Left lung (tissue), 10 donors: ENCODE measurements around the gene NUP85. TPM values are rescaled to one million over a fixed set of nuclear protein-coding genes. Genes with fewer than 3 reads are reported as not detected.

Experiments
- ATAC-seq: fragments of 200-7000 bp; cut with Tn5 transposase; one replicate; pipeline ENCODE4 v1.9.1; 2020; ENCODE audit warnings: moderate library complexity
- DNase-seq, 4 donors: peaks; one replicate each; pipeline ENCODE4 v3.0.0-alpha.2; 2013 to 2020
- H3K27ac ChIP-seq, 2 donors: fragments of 200-600 bp; sonication (generic) in 1 of 2; one replicate each; pipeline versions ENCODE4 v1.5.0 to v1.8.0; 2020 to 2021
- H3K27me3 ChIP-seq, 2 donors: fragments of 200-600 bp; sonication (generic) in 1 of 2; one replicate each; pipeline versions ENCODE4 v1.5.0 to v1.8.0; 2020 to 2021
- H3K36me3 ChIP-seq, 2 donors: fragments of 200-600 bp; sonication (generic) in 1 of 2; one replicate each; pipeline versions ENCODE4 v1.5.0 to v1.8.0; 2020 to 2021
- H3K4me1 ChIP-seq, 2 donors: fragments of 200-600 bp; one replicate each; pipeline ENCODE4 v1.8.0; 2021
- H3K4me3 ChIP-seq, 2 donors: fragments of 200-600 bp; sonication (generic) in 1 of 2; one replicate each; pipeline versions ENCODE4 v1.5.0 to v1.8.0; 2020 to 2021; ENCODE audit warnings: mild to moderate bottlenecking in 1 of 2
- H3K9me3 ChIP-seq, 2 donors: fragments of 200-600 bp; sonication (generic) in 1 of 2; one replicate each; pipeline versions ENCODE4 v1.5.0 to v1.8.0; 2020 to 2021
- CTCF ChIP-seq, 2 donors: fragments of 200-600 bp; sonication (generic) in 1 of 2; IDR thresholded peaks; one replicate each; pipeline versions ENCODE4 v1.5.0 to v1.8.0; 2021; ENCODE audit warnings: antibody characterized with exemption in 2 of 2
- intact Hi-C, 2 donors: fragments of 100-400 bp; cut with DNase I; formaldehyde crosslinking; loops; one replicate each; pipeline versions ENCODE4 v1.11.2 to v1.14.2; 2022
- polyA plus RNA-seq, 6 donors: library from polyadenylated mRNA; unstranded; fragments of 120-200 nt; gene quantifications; one replicate each; pipeline ENCODE4 v1.2.1, GENCODE V29; 2013; ENCODE audit not compliant: insufficient read length in 6 of 6
- total RNA-seq, 2 donors: library from RNA; stranded (reverse); fragmentation: NEBNext Ultra II Directional; extraction: Animal tissue kit (Norgen Biotek cat#: 25700); gene quantifications; one replicate each; pipeline ENCODE4 v1.2.1, GENCODE V29; 2021
- donor health status: DM: no; HTN: yes; CAD: no.
- donor health status: DM: no; HTN: no; CAD: no.

NUP85 gene
- total and polyA plus RNA-seq, 8 donors = 53.3 to 101 (median 78.4) TPM

- H3K27ac ChIP-seq = peak overlapping the region in 1 of 2 donors; percentile 25
- TF ChIP-seq CTCF (IDR thresholded peaks at IDR 0.05) = no peak
- DNase-seq (no peak), ATAC-seq (no peak)
- intact Hi-C loops = no loop called here
- no peaks in the 10 kb centered on the region for H3K27me3 ChIP-seq
- no peaks in the 10 kb centered on the region for H3K9me3 ChIP-seq
- no peak overlapping the region for H3K4me3 ChIP-seq
- peaks cover 16 to 73% of the 10 kb centered on the region in 2 donors for H3K4me1 ChIP-seq
- H3K36me3 ChIP-seq = peaks cover 0 to 51% of the 10 kb centered on the region in 2 donors
Measured at GRCh38 chr17:75267411-75268232, 62.1 kb downstream of the NUP85 start.

DNA sequence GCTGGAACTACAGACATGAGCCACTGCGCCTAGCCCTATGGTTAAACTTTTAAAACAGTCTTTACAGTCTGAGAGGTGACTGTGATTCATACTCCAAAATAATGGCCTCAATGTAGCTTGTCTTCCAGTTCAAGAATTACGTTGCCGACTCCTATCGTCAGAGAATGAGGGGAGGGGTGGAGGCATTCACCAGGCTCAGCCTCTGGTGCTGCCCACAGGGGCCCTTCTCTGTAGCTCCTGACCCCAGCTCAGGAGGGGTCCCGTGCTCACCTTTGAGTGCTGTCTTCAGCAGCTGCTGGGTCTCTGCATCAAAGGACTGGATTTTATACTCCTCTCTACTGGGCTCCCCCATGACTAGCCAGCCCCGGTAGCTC lies 64.4 kb downstream of the NUP85 start:
- DNase-seq (no peak), ATAC-seq (no peak)
- no peak for TF ChIP-seq CTCF (IDR thresholded peaks at IDR 0.05)
- intact Hi-C loops = no loop called here
- Histone ChIP-seq H3K27me3 (no peaks in the 10 kb centered on the region), H3K36me3 (peaks cover 0 to 51% of the 10 kb centered on the region in 2 donors), H3K9me3 (no peaks in the 10 kb centered on the region), H3K27ac (peak overlapping the region; percentile 95), H3K4me1 (peaks cover 13 to 73% of the 10 kb centered on the region in 2 donors), H3K4me3 (peak overlapping the region; percentile 86 to 93)

DNA sequence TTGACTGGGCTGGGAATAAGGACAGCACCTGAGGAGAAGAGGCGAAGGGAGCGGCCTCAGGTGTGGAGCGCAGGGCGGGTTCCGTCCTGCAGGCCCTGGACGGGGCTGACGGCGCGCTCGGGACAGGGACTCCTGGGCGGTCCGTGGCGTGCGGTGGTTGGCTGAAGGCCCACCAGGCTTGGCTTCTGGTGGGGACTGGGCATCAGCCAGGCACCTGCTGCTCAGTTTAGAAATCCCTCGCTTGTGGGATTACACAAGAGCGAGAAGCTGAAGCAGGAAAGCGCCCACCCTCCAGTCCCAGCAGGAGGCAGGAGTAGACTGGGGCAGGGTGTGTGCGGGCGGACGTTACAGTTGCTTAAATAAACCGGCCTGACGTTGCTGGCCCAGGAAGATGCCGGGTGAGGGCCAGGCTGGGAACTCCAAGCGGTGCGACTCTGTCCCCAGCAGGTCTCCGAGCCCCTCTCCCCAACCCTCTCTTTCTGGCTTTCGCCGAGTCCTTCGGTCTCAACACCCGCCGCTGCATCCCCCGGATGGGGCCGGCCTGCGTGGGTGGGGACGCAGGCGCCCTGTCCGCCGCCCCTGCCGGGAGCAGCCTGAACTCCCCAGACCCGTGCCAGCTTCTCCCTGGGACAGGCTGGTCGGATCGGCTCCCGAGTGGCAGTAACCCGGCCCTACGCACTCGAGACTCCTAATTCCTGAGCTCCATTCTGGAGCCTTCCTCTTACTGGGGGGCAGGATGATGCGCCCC lies 64.9 kb downstream of the NUP85 start:
- Histone ChIP-seq H3K4me1 (peaks cover 13 to 68% of the 10 kb centered on the region in 2 donors), H3K27ac (peak overlapping the region; percentile 95), H3K9me3 (no peaks in the 10 kb centered on the region), H3K36me3 (peaks cover 0 to 51% of the 10 kb centered on the region in 2 donors), H3K27me3 (no peaks in the 10 kb centered on the region), H3K4me3 (peak overlapping the region; percentile 86 to 93)
- peak in 3 of 4 donors; percentile 70 to 91 (median 72) for DNase-seq
- peak; percentile 63 for ATAC-seq
- intact Hi-C loops = no loop called here
- no peak for TF ChIP-seq CTCF (IDR thresholded peaks at IDR 0.05)

DNA sequence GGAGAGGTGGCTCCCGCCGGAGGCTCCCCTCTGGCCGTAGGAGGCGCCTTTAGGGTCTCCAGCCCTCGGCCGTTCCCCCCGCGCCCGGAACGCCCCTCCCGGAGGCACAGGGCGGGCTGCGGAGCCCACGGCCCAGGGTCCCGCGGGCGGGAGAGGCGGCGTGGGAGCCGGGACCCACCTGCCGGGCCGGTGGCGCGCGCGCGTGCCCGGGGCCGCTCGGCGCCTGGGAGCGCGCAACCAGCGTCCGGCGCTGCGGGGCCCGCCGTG lies 65.4 kb downstream of the NUP85 start, which contains the start of gene MIF4GD:
Gene MIF4GD (minus strand): TSS at position 266 of the 267 bp plus-strand sequence. CDS start 1,036 bp downstream, outside the sequence.
- peak in 1 of 4 donors; percentile 73 for DNase-seq
- Histone ChIP-seq H3K36me3 (peaks cover 0 to 50% of the 10 kb centered on the region in 2 donors), H3K4me3 (peak within 1 kb of the TSS; percentile 86 to 93), H3K27me3 (no peaks in the 10 kb centered on the region), H3K9me3 (no peaks in the 10 kb centered on the region), H3K27ac (peak within 1 kb of the TSS; percentile 95), H3K4me1 (peaks cover 13 to 63% of the 10 kb centered on the region in 2 donors)
- intact Hi-C loops = no loop called here
- TF ChIP-seq CTCF (IDR thresholded peaks at IDR 0.05) = no peak
- no peak for ATAC-seq
